Amniotic epithelial cell (primary cell): ENCODE data around the gene RPTOR.
"Not testable (repeated sequence)": the region's sequence is repeated elsewhere in the genome, so short reads cannot be mapped to it uniquely, and the experiment has no call there.

ENCODE experiments used
- DNase-seq: peaks from one replicate; pipeline ENCODE4 v3.0.0-alpha.2; 2010; ENCODE audit warnings: low read depth

RPTOR gene

GRCh38 chr17:80546267-80546666, 1.6 kb downstream of the RPTOR start:
- DNase-seq = no peak

GRCh38 chr17:80552523-80552922, 7.9 kb downstream of the RPTOR start:
- no peak for DNase-seq

GRCh38 chr17:80555266-80555665, 10.6 kb downstream of the RPTOR start:
- DNase-seq = no peak

- no peak for DNase-seq
Observed at GRCh38 chr17:80558046-80558445, 13.4 kb downstream of the RPTOR start.

GRCh38 chr17:80559825-80560251, 15.2 kb downstream of the RPTOR start:
- DNase-seq = peak; percentile 96

GRCh38 chr17:80561541-80562114, 17.0 kb downstream of the RPTOR start:
- DNase-seq = peak; percentile 43

GRCh38 chr17:80564545-80564944, 19.9 kb downstream of the RPTOR start:
- no peak for DNase-seq

GRCh38 chr17:80565343-80566053, 20.9 kb downstream of the RPTOR start:
- peak; percentile 25 for DNase-seq

- DNase-seq = peak; percentile 90
Observed at GRCh38 chr17:80566054-80566400, 21.4 kb downstream of the RPTOR start.

GRCh38 chr17:80568246-80568645, 23.6 kb downstream of the RPTOR start:
- no peak for DNase-seq

GRCh38 chr17:80569924-80570323, 25.3 kb downstream of the RPTOR start:
- DNase-seq = no peak

GRCh38 chr17:80573701-80574100, 29.1 kb downstream of the RPTOR start:
- peak; percentile 37 for DNase-seq

- no peak for DNase-seq
Observed at GRCh38 chr17:80574496-80574895, 29.9 kb downstream of the RPTOR start.

- DNase-seq = peak; percentile 81
Observed at GRCh38 chr17:80575057-80575875, 30.6 kb downstream of the RPTOR start.

- DNase-seq = no peak
Observed at GRCh38 chr17:80577876-80578570, 33.4 kb downstream of the RPTOR start.

GRCh38 chr17:80578668-80579388, 34.2 kb downstream of the RPTOR start:
- DNase-seq = not testable (repeated sequence)

GRCh38 chr17:80582165-80582564, 37.5 kb downstream of the RPTOR start:
- DNase-seq = no peak

- peak; percentile 73 for DNase-seq
Observed at GRCh38 chr17:80584176-80584905, 39.7 kb downstream of the RPTOR start.

GRCh38 chr17:80585890-80586845, 41.5 kb downstream of the RPTOR start:
- DNase-seq = no peak

- DNase-seq = no peak
Observed at GRCh38 chr17:80586846-80587228, 42.2 kb downstream of the RPTOR start.
